HG03175 (cell line): ENCODE results near the gene SLC29A1.
A peak's percentile ranks its signal among the peaks of the same experiment; 100 is the strongest.
"Not testable (repeated sequence)": the region's sequence is repeated elsewhere in the genome, so short reads cannot be mapped to it uniquely, and the experiment has no call there.

ENCODE experiments used
- ATAC-seq: cut with Tn5 transposase; IDR thresholded peaks from one replicate; pipeline ENCODE4 v1.9.1; 2021; ENCODE audit warnings: mild to moderate bottlenecking, moderate library complexity; ENCODE audit not compliant: unreplicated experiment

Gene SLC29A1

DNA sequence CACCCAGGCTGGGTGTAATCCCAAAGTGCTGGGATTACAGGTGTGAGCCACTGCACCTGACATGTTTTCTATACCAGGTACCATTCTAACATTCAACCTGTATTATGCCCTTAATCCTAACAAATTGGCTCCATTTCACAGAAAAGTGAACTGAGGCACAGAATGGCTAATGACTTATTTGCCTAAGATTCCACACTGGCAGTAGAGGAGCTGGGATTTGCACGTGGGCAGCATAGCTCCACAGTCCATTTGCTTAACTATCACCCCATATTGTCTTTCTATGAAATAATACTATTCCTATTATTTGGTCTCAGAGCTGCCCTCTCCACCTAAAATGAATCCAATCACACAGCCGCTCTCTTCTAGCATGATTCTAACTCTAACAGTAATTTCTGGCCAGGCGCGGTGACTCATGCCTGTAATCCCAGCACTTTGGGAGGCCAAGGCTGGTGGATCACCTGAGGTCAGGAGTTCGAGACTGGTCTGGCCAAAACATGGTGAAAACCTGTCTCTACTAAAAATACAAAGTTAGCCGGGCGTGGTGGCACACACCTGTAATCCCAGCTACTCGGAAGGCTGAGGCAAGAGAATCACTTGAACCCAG is 30.0 kb upstream of the SLC29A1 start:
- no peak for ATAC-seq

DNA sequence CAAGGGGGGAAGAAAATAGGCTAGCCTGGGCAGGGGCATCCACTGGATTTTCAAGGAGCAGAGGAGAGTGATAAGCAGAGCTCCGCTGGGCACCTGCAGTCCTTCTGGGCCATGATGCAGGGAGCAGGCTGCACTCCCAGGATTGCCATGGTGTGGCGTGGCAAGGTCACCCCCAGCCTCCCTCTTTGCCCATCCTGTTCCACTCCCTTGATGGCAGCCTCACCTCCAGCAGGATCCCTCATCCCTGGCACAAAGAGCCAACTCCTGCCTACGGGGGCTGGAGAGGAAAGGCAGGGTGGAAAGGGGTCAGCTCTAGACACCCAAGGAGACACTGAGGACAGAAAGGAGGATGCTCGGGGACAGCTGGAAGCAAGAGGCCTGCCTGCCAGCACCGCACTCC is 29.1 kb upstream of the SLC29A1 start:
- ATAC-seq: no peak

DNA sequence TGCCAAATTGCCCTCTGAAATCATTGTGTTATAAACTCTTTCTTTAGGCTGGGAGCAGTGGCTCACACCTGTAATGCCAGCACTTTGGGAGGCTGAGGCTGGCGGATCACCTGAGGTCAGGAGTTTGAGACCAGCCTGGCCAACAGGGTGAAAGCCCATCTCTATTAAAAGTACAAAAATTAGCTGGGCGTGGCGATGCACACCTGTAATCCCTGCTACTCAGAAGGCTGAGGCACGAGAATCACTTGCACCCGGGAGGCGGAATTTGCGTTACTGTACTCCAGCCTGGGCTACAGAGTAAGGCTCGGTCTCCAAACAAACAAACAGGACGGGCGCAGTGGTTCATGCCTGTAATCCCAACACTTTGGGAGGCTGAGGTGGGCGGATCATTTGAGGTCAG is 27.0 kb upstream of the SLC29A1 start:
- not testable (repeated sequence) for ATAC-seq

DNA sequence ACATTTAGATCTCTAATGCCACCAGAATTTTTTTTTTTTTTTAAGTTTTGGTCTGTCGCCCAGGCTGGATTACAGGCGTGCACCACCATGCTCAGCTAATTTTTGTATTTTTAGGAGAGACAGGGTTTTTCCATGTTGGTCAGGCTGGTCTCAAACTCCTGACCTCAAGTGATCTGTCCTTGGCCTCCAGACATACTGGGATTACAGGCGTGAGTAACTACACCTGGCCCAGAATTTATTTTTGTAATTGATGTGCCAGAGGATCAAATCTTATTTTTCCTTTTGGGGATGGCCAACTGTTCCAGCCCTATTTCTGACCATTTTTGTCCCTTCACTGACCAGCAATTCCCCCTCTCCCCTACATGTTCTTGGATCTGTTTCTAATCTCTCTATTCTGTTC is 24.7 kb upstream of the SLC29A1 start:
- no peak for ATAC-seq

DNA sequence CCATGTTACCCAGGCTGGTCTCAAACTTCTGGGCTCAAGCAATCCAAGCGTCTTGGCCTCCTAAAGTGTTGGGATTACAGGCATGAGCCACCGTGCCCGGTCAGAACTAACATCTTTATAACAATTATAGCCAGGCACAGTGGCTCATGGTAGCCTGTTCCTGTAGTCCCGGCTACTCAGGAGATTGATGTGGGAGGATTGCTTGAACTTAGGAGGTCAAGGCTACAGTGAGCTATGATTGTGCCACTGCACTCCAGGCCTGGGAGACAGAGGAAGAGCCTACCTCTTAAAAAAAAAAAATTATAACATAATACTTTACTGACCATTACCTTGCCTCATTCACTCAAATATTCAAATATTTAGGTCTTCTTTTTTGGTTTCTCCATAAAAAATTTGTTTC is 23.5 kb upstream of the SLC29A1 start:
- no peak for ATAC-seq

DNA sequence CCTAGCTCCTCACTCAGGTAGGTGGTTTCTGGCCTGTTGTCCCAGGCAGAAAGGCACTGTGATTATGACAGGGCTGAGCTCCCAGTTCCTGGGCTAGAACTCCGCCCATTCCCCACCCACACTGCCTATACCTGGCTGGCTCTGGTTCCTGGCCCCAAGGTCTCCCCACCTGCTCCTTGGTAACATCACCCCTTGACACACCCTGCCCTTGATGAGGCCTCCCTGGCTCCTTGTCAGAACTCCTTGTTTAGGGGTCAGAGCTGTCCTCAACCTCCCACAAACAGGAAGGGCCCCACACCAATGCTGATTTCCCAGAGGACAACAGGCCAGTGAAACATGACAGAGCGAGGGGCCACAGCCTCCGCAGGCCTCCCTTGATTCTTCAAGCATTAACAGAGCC is 22.2 kb upstream of the SLC29A1 start:
- ATAC-seq: no peak

DNA sequence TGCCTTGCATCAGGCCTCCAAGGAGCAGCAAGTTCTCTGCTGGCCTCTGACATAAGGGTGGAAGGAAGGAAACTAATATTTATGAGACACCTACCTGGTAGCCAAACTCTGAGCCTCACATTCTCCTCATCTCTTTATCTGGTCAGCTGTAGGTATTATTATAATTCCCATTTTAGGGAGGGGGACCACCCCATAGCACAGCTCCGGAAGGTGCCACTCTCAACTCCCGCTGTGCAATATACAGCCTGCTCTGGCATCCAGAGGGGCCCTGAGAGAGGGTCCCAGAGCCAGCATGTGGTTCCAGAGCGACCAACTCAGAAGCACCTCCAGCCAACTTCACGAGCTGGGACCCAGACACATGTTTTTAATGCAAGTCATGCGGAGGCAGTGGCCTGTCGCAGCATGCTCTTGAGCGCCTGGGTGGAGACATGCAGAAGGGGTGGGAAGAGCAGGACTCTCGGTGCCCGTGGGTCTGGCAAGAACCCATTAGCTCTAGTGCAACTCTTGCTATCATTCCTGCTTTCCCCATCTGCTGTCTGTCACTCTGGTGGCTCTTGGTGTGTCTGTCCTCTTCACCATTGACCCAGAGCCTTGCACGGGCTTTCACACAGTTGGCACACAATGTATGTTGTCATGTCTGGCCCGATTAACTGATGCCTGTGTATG is 21.6 kb upstream of the SLC29A1 start:
- no peak for ATAC-seq

DNA sequence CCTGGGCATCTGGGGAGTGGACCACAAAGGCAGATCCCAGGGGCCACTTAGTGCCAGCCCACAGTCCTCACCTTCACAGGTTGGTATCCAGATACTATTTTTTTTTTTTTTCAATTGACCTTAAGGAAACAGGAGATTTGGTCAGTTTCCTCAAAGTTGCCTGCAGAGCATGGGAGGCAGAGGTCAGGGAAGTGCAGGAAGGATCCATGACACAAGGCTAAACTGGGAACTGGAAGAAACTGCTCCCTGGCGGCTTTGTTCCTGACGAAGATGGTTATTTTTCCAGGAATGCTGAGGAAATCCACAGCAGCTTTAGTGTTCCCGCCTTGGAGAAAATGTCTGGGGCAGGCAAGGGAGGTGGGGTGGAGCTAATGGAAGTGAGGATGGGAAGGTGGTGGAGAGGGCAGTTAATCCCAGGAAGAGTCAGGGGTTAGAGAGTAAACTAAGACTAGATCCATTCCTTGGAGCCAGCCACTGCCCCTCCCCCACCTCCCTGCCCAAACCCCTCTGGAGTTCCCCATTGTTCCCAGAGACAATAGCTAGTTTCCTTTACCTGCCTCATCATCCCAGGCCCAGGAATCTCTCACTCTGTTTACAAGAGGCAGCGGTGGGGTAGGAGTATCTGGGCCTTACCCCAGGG is 20.9 kb upstream of the SLC29A1 start:
- no peak for ATAC-seq

DNA sequence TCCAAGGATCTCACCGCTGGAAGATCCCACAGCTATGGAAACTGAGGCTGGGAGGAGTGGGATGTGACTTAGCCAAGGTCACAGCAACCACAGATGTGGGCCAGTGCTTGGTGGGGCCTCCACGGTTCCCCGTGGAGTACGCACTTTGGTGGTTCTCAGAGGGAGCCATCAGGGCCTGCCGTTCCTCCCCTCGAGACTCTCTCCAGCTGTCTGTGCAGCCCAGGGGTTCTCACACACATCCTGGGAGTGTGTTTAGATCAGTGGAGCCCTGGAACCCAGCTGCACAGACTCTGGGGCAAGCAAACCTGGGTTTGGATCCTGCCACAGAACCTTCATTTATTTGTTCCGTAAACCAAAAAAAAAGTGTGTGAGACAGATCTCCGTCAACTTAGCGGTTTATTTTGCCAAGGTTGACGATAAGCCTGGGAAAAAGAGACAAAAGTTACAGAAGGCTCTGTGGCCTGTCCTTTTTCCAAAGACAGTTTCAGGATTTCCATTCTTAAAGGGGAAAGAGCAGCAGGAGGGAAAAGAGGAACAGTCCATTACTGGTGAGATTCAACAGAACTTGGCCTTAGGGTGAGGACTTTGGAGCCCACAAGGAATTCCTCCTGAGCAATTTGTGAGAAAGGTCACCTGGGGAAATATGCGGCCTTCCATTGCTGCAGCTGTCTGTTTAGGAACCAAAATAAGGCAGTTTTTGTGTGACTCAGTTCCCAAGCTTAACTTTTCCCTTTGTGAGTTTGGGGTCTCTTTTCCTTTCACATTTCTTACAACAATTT is 20.2 kb upstream of the SLC29A1 start:
- ATAC-seq: no peak

DNA sequence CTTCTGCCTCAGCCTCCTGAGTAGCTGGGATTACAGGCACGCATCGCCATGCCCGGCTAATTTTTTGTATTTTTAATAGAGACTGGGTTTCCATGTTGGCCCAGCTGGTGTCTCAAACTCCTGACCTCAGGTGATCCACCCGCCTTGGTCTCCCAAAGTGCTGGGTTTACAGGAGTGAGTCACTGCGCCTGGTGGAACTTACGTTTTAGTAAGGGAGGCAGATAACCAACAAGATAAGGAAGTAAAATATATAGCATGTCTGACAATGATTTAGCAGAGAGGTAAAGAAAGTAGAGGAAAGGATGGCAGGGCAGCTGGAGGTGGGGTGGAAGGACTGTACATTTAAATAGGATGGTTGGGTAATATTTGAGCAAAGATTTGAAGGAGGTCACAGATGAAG is 19.4 kb upstream of the SLC29A1 start:
- no peak for ATAC-seq

DNA sequence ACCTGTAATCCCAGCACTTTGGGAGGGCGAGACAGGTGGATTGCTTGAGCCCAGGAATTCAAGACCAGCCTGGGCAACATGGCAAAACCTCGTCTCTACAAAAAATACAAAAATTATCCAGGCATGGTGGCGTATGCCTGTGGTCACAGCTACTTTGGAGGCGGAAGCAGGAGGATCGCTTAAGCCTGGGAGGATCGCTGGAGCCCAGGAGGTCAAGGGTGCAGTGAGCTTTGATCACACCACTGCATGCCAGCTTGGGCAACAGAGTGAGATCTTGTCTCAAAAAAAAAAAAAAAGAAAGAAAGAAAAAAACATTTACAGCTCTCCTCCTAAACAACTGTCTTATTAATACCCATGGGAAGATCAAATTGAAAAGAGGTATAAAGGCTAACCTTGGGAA is 15.4 kb upstream of the SLC29A1 start:
- ATAC-seq: no peak

DNA sequence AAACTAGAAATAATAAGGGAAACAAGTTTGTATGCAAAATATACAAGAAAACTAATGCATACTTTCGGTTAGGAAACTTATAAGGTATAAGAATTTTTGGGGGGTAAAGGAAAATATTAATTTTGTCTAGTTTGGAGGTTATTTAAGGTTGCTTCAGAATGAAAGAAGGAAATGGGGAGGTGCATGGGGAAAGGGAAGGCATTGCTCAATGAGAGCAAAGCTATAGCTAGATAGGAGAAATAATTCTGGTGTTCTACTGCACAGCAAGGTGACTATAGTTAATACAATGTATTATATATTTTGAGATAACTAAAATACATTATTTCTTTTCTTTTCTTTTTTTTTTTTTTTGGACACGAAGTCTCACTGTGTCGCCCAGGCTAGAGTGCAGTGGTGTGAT is 12.1 kb upstream of the SLC29A1 start:
- no peak for ATAC-seq

DNA sequence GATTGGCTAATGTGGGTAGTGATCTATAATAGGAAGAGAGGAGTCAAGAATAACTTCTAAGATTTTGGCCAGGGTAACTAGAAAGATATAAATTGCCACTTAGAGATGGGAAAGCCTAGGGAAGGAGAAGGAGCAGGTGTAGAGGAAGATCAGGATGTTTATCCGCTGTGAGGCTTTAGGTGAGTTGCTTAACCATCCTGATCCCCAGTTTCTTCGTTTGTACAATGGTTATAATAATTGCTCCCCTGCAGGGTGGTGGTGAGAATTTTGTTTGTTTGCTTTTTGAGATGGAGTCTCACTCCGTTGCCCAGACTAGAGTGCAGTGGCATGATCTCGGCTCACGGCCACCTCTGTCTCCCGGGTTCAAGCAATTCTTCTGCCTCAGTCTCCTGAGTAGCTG is 9.1 kb upstream of the SLC29A1 start:
- no peak for ATAC-seq

DNA sequence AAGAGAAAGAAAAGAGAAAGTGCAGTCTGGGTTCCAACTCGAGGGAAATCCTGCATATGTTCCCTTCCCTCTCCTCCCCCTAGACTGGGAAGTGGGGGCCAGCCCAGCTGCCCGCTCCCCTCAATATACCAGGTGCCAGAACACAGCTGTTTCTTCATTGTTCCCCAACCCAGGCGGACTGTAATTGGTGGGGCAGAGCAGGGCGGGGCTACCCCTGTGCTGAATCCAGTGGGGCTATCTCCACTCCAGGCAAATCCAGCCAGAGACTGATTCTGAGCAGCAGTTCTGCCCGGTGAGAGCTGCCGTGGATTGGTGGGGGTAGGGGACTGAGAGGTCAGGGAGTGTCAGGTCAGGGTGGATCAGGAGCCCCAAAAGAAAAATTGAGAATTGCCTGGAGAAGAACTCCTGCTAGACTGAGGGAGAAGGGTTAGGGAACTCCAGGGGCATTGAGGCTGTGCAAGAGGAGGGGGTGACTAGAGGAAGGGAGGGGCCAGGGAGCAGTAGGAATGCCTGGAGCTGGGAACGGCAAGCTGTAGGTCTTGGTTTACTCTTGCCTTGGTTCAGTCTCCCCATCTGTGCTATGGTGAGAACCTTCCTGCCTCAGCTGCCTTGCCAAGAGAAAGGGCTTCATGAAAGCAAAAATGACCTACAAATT is 6.6 kb upstream of the SLC29A1 start, which contains the start of gene MYMX:
Gene MYMX, plus strand, starts transcription at position 250 of the 655 bp plus-strand sequence. CDS start 546 bp downstream, outside the sequence.
- no peak for ATAC-seq

DNA sequence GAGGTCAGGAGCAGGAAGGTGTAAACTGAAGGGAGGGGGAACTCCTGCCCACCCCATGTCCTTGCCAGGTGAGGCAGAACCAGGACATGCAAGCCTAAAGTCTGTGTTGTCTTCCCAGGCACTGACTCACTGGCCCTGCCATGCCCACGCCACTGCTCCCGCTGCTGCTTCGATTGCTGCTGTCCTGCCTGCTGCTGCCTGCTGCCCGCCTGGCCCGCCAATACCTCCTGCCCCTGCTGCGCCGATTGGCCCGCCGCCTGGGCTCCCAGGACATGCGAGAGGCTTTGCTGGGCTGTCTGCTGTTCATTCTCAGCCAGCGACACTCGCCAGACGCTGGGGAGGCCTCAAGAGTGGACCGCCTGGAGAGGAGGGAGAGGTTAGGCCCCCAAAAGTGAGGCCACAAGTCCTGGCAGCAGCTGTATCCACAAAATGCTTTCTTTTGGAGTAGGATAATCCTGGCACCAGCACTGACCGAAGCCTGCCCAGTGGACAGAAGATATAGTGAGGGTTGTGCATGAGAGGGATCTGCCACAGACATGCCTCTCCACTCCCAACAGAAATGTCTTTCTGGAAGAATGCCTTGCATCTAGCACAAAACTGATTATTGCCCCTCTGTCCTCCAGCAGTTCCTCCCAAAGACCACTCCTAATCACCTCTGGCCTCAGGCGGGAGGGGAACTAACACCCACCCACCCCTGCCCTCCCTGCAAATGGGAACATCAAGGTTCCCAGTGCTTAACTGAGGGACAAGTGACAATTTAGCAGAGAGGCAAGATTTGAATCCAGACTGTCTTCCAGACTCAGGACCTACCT is 5.9 kb upstream of the SLC29A1 start:
- ATAC-seq: no peak

DNA sequence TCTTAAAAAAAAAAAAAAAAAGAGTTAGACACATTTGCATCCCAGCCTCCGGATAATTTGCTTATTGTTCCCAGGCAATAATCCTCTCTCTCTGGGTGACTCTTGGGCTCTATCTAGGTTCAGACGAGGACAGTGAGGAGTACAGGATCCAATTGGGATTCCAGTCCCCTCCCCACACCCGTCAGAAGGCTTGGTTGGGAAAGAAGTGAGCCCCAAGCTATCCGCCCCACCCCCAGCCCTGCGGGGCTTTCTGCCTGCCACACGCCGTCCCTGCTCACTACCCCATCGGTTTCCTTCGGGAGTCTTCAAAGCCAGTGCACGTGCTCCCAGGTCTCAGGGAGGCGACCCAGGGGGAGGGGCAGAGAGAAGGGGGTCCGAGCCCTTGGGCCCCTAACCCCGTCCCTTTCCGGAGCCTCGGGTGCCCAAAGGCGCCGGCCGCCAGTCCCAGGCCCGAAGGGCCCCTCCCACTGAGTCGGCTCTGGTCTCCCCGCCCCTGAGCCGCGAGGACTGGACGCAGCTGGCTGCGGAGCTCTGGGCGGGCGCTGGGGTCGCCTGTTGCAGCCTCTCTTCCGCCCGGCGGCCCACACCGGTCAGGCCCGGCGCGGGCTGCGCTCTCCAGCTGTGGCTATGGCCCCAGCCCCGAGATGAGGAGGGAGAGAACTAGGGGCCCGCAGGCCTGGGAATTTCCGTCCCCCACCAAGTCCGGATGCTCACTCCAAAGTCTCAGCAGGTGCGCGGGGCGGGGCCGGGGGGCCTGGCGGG is 4.2 kb upstream of the SLC29A1 start:
- ATAC-seq: peak; percentile 57

DNA sequence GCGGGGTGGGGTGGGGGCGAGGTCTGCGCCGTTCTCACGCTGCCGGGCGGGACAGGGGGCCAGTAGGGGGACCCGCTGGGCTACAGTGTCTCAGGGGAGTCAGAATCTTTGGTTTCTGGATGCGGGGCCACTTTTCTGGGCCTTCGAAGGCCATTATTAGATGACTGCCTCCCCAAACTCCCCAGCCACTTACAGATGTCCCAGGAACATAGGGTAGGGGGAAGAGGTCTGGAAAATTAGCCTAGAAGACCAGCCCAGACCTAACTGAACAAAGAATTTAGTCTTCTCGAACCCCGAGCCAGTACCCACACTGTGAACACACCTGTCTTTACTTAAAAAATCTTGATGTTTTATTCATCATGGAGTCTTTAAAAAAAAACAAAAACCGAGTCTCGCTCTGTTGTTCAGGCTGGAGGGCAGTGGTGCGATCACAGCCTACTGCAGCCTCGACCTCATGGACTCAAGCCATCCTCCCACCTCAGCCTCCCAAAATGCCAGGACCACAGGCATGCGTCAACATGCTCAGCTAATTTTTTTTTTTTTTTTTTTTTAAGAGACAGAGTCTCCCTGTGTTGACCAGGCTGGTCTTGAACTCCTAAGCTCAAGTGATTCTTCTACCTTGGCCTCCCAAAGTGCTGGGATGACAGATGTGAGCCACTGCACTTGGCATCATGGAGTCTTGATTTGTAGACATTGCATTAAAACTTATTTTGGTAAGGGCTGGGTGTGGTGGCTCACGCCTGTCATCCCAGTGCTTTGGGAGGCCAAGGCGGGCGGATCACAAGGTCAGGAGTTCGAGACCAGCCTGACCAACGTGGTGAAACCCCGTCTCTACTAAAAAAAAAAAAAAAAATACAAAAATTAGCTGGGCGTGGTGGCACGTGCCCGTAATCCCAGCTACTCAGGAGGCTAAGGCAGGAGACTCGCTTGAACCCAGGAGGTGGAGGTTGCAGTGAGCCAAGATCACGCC is 3.3 kb upstream of the SLC29A1 start:
- ATAC-seq: no peak

DNA sequence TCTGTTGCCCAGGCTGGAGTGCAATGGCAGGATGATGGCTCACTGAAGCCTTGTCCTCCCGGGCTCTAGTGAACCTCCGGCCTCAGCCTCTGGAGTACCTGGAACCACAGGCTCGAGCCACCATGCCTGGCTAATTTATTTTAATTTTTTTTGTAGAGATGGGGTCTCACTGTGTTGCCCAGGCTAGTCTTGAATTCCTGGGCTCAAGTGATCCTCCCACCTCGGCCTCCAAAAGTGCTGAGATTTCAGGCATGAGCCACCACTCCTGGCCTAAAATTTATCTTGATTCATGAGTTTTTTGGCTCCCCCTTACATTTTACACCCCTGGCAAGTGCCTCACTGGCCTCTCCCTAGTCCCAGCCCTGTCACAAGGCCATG is 2.5 kb upstream of the SLC29A1 start:
- no peak for ATAC-seq
